ENCODE measurements around the gene NGLY1. TPM values are rescaled to one million over a fixed set of nuclear protein-coding genes. Genes with fewer than 3 reads are reported as not detected.

The NGLY1 gene
- total and polyA plus RNA-seq, 7 donors = 17.9 to 28.8 (median 25.8) TPM

GRCh38 chr3:25687742-25688141, 95.5 kb downstream of the NGLY1 start:
- 16 to 61% methylated on average over 1 of the region's 1 CpG for WGBS, 2 donors
- intact Hi-C loops (cut with DNase I) = no loop called here
- no peaks in the 10 kb centered on the region for H3K9me3 ChIP-seq
- H3K27me3 ChIP-seq = no peaks in the 10 kb centered on the region
- H3K36me3 ChIP-seq = no peaks in the 10 kb centered on the region
- no peak overlapping the region for H3K4me3 ChIP-seq
- H3K27ac ChIP-seq = no peak overlapping the region
- DNase-seq = no peak
- no peaks in the 10 kb centered on the region for H3K4me1 ChIP-seq
- TF ChIP-seq POLR2AphosphoS5 (IDR thresholded peaks at IDR 0.05) (no peak), EP300 (IDR thresholded peaks at IDR 0.05) (no peak), POLR2A (IDR thresholded peaks at IDR 0.05) (no peak)
- TF ChIP-seq, protein P1, sequence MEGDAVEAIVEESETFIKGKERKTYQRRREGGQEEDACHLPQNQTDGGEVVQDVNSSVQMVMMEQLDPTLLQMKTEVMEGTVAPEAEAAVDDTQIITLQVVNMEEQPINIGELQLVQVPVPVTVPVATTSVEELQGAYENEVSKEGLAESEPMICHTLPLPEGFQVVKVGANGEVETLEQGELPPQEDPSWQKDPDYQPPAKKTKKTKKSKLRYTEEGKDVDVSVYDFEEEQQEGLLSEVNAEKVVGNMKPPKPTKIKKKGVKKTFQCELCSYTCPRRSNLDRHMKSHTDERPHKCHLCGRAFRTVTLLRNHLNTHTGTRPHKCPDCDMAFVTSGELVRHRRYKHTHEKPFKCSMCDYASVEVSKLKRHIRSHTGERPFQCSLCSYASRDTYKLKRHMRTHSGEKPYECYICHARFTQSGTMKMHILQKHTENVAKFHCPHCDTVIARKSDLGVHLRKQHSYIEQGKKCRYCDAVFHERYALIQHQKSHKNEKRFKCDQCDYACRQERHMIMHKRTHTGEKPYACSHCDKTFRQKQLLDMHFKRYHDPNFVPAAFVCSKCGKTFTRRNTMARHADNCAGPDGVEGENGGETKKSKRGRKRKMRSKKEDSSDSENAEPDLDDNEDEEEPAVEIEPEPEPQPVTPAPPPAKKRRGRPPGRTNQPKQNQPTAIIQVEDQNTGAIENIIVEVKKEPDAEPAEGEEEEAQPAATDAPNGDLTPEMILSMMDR (IDR thresholded peaks at IDR 0.05) = no peak

DNA sequence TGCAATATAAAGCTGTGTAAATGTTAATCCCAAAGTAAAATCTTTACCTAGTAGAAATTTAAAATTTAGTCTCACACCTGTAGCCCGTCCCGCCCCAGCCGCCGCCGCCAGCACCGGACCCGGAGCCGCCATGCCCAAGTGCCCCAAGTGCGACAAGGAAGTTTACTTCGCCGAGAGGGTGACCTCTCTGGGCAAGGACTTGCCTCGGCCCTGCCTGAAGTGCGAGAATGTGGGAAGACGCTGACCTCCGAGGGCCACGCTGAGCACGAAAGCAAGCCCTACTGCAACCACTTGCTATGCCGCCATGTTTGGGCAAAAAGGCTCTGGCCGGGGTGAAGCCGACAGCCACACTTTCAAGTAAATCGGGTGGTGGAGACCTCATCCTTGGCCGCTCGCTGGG, 96.5 kb downstream of the NGLY1 start:
- H3K27ac ChIP-seq = no peak overlapping the region
- H3K36me3 ChIP-seq = no peaks in the 10 kb centered on the region
- no peaks in the 10 kb centered on the region for H3K4me1 ChIP-seq
- intact Hi-C loops (cut with DNase I) = no loop called here
- no peak for DNase-seq
- no peaks in the 10 kb centered on the region for H3K9me3 ChIP-seq
- no peaks in the 10 kb centered on the region for H3K27me3 ChIP-seq
- H3K4me3 ChIP-seq = no peak overlapping the region
- WGBS, 2 donors = 94 to 97% methylated on average over 23 of the region's 23 CpGs
- TF ChIP-seq POLR2AphosphoS5 (IDR thresholded peaks at IDR 0.05) = no peak

GRCh38 chr3:25683882-25684281, 99.4 kb downstream of the NGLY1 start:
- 89 to 94% methylated on average over 2 of the region's 2 CpGs for WGBS, 2 donors
- no peak overlapping the region for H3K4me3 ChIP-seq
- no peak overlapping the region for H3K27ac ChIP-seq
- TF ChIP-seq EP300 (IDR thresholded peaks at IDR 0.05) (no peak), POLR2A (IDR thresholded peaks at IDR 0.05) (no peak), POLR2AphosphoS5 (IDR thresholded peaks at IDR 0.05) (no peak)
- TF ChIP-seq, protein P1 (IDR thresholded peaks at IDR 0.05) = no peak
- no peak for DNase-seq
- intact Hi-C loops (cut with DNase I) = no loop called here
- H3K36me3 ChIP-seq = no peaks in the 10 kb centered on the region
- H3K4me1 ChIP-seq = no peaks in the 10 kb centered on the region
- no peaks in the 10 kb centered on the region for H3K9me3 ChIP-seq
- H3K27me3 ChIP-seq = no peaks in the 10 kb centered on the region

GRCh38 chr3:25683410-25683809, 99.8 kb downstream of the NGLY1 start:
- Histone ChIP-seq H3K36me3 (no peaks in the 10 kb centered on the region), H3K9me3 (no peaks in the 10 kb centered on the region), H3K4me1 (no peaks in the 10 kb centered on the region), H3K27me3 (no peaks in the 10 kb centered on the region), H3K4me3 (no peak overlapping the region), H3K27ac (no peak overlapping the region)
- intact Hi-C loops (cut with DNase I) = no loop called here
- WGBS, 2 donors = 80 to 93% methylated on average over 1 of the region's 1 CpG
- TF ChIP-seq EP300 (IDR thresholded peaks at IDR 0.05) = no peak
- no peak for TF ChIP-seq POLR2A (IDR thresholded peaks at IDR 0.05)
- TF ChIP-seq POLR2AphosphoS5 (IDR thresholded peaks at IDR 0.05) = no peak
- TF ChIP-seq, protein P1 (IDR thresholded peaks at IDR 0.05) = no peak
- DNase-seq = no peak

- Histone ChIP-seq H3K27ac (no peak overlapping the region), H3K4me1 (no peaks in the 10 kb centered on the region), H3K4me3 (no peak overlapping the region), H3K27me3 (no peaks in the 10 kb centered on the region), H3K9me3 (no peaks in the 10 kb centered on the region), H3K36me3 (no peaks in the 10 kb centered on the region)
- WGBS, 2 donors = 91 to 97% methylated on average over 6 of the region's 6 CpGs
- intact Hi-C loops (cut with DNase I) = no loop called here
- DNase-seq = no peak
- TF ChIP-seq POLR2A (IDR thresholded peaks at IDR 0.05) (no peak), POLR2AphosphoS5 (IDR thresholded peaks at IDR 0.05) (no peak), EP300 (IDR thresholded peaks at IDR 0.05) (no peak)
- TF ChIP-seq, protein P1 (IDR thresholded peaks at IDR 0.05) = no peak
Measured at GRCh38 chr3:25679642-25680302, 103.5 kb downstream of the NGLY1 start.

Data from sigmoid colon (tissue), 7 donors.